Measurements from ENCODE around the gene LRBA.

LRBA gene

DNA sequence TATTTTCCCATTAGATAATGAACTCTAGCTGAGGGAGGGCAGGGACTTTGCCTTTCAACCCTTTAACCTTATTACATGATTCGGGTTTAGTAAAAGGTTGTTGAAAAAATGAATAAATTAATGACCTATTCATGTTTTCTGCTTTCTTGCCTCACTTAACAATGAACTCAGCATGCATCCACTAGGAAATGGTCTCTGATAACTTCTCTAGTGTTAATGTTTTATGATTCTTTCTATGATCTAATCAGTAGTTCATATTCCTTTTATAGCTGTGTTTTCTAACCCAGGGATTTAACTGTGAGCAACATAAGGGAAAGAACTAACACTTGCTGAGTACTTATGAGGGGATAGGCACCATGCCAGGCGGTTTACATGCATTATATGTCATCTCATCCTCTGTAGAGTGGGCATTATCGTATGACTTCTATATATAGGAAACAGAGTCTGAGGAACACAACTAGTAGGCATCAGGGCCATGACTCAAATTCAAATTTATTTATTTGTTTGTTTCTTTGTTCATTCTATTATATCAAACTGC lies 669.8 kb downstream of the LRBA start:
- DNase-seq: no peak

DNA sequence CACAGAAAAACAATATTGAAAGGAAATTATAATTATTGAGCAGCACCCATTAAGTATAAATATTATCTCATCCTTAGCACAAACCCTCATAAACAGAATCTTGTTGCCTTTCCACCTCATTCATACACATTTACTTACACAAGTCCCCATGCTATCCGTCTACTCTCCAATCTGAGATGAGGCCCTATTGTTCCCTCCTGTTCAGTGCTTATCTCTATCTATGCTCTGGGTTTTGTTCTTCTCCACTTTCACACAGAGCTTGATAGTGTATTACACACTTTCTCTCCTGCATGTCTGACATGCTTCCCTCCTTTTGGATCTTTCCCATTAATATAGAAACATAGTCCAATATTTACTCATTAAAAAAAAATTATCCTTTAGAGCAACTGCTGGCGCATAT lies 671.3 kb downstream of the LRBA start:
- no peak for DNase-seq

DNA sequence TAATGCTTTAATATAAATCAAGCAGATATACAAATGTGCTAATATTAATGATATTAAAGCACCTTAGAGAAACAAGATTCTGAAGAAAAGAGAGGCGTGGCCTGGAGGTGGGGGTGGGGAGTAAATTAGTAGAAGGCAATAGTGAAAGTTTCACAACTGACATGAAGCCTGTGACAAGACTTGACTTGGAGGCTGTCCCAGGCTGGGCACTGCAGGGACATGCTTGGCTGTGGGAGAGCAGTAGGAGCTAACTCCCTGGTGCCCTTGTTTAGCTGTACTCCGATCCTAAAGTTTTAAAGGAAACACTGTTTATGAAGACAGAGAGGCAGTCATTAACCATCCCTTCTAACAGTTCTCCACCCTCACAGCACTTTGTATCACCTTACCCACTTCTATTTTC lies 672.1 kb downstream of the LRBA start:
- DNase-seq: no peak

DNA sequence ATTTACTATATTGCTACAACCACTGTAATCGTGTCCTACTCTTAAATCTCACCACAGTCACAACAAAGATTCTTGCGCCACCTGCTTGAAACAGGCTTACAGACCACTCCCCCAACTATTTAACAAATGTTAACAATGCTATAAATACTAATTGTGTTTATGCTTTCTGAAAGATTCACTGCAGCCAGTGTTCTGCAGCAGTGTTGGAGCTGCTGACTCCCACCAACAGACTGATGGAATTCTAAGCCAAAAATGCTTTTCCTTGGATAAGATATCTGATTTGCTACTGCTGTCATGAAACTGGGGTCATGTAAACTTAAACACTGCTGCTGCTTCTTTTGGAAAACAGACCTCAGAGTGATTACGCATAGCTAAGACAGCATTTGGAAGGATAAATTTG lies 677.4 kb downstream of the LRBA start:
- DNase-seq: no peak

DNA sequence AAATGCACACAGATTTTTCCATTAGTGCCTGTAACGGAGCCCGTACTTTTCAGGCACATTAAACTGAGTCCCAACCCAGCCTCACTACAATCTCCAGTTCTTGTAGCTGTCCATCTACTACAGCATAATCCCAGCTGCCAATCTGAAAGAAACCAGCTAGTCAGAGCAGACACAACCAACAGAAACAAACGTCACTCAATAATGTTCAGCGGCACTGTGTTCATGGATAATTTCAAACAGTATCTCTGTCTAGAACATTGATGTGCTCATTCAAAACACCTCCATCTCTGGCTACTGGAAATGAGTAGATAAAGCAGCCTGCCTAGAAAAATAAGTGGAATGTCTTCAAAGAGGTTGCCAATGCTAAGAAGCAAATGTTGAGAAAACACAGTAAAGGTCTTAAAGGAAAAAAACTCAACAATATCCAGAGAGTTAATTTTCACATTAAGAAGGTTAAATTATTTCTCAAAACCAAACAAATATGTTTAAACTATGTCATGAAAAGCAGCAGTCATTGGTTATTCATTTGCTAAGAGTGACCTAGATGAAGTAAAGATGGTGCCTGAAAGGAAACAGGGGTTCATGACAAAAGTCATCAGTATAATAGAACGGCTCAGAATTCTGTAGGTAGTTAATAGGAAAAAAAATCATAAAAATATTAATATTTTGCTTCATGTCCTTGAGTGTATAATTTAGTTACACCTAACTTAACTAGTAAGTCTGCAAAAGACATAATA lies 678.2 kb downstream of the LRBA start:
- DNase-seq: no peak

DNA sequence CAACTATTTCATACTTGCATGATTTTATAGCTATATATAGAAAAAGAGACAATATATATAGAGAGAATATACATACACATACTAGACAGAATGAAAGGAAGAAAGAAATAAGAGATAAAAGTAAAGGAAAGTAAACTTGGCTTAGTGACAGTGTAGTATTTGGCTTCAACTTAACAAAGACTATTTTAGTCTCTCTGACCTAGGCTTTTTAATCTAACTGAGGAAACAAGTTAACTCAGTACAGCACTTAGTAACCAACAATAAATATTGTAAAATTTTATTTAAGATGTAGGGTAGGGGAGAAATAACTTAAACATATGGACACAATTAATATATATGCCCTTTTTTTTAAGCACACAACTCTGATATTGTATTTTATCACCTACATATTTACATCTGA lies 682.1 kb downstream of the LRBA start:
- DNase-seq: no peak

DNA sequence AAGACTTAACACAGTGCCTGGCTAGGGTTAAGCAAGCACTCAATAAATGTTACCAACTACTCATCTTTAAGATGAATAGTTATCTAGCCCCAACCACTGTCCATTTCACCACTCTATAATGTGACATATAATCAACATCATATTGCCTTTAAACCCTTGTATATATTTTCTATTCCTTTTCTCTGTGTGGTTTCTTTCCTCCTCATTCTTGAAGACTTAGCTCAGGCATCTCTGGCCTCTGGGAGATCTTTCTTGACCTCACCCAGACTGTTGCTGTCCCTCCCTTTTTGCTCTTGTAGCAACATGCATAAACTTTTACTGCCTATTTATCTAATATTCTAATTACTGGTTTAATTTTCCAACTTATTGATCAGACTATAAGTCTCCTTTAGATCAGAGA lies 683.0 kb downstream of the LRBA start:
- DNase-seq: no peak

DNA sequence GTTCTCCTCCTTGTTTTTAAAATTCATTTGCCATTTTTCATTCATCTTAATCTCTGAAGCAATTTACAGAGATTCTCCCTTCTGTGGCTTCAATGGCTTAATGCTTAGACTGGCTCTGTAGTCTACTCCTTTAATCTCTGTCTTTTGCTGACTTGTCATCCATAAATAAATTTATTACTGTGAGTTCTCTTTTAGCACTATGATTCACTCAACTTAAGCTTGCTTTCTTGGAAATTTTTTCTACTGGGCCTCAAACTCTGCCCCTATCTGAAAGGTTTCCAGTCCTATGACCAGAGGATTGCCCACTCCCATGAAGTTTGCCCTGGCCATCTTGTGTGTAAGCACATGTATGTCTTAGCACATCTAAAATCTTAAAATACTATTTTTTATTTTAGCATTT lies 685.7 kb downstream of the LRBA start:
- no peak for DNase-seq

DNA sequence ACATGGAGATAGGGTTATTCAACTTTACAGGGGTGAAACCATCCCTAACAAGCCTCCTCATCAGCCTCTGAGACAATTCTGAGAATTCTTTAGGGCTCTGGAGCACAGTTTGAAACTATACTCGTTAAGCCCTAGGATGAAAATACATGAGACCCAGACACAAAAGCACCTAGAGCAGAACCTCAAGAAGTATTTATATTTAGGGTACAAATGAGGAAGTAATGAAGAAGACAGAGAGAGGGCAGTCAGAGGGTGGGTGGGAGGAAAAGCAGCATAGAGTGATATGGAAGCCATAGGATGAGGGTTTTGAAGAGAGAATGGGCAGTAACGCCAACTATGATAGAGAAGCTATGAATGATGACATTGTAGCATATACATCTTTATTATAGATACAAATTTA lies 686.6 kb downstream of the LRBA start:
- DNase-seq: no peak

DNA sequence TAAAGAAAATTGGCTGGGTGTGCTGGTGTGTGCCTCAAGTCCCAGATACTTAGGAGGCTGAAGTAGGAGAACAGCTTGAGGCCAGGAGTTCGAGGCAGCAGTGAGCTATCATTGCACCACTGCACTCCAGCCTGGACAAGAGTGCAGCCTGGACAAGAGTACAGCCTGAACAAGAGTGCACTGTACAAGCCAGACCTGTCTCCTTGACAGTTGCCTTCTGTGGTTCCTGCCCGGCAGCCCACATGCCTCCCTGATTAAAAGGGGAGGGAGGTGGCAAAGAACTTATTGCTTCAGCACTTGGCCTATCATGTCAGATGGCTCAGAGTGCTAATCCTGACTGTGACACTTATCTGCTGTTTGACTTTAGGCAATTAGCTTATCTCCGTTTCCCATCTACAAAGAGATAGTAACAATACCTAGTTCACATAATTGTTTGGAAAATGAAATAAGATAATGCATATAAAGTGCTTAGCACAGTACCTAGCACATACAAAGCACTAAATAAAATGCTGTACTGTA lies 687.8 kb downstream of the LRBA start:
- DNase-seq: no peak

DNA sequence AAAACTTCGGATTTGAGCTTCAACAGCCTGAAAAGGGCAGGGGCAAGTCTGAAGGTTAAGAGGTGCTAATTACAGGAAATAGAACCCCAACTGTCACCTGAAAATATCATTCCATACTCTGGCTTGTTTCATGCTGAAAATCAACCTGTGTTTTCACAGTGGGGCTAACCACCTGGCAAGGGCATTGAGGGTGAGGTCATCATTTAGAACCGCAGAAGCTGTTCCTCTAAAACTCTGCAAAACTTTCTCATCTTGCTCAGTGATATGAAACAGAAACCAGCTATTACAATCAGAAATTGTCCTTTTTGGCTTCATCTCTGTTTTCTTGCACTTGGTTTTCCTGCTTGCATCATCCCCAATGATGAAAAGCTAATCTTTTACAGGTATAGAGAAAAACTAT lies 689.2 kb downstream of the LRBA start:
- no peak for DNase-seq

DNA sequence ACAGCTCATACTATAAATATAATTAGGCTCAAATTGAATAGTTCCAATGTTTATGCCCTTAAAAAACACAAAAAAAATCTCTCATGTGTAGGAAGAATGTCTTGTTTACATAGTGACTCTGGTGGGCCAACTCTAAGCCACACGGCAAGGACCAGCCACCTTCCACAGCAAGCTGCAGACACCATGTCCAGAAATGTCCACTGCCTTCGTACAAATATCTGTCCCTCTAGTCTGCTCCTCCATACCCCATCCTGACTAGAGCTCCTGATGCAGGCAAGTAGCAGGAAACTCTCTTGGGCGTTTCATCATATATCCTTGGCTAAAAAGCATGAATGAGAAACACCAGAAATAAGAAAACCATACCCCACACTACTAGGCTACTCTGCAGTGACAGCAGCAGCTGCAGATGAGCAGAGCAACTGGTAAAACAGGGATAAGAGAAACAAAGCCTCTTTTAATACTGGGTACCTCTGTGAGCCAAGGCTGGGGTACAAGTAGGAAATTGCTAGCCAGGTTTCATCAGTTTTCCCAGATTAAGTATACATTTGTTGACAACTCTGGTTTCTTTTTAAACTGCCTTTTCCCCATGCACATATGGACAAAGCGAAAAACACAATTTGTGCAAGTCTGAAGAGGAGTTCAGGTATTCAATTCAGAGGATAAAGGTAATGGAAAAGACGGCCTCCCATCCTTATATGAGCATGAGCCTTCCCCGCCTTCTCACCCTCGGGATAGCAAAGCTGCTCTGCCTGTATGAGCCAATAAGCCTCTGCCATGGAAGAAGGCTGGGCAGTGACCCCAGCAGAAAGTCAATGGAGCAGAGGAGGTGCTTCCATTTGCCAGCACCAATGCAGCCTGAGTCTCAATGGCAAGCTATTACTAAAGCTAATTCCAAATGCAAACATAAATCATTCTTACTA lies 691.4 kb downstream of the LRBA start:
- no peak for DNase-seq

DNA sequence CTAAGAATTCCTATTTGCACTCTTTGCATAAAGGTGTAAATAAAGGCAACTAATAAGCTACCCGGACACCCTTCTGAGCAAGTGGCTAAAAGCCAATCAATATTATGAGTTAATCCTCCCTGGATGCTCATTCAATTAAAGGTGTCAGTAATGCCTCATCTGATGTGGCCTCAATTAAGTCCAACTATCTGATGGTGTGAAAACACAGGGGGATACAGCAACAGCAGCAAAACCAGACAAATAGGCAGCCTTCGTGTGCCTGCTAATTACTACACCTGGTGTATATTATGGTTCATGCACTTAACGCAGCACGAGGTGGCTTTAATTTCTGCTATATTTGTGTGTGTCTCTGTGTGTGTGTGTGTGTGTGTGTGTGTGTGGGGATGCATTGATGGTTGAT lies 692.4 kb downstream of the LRBA start:
- no peak for DNase-seq

DNA sequence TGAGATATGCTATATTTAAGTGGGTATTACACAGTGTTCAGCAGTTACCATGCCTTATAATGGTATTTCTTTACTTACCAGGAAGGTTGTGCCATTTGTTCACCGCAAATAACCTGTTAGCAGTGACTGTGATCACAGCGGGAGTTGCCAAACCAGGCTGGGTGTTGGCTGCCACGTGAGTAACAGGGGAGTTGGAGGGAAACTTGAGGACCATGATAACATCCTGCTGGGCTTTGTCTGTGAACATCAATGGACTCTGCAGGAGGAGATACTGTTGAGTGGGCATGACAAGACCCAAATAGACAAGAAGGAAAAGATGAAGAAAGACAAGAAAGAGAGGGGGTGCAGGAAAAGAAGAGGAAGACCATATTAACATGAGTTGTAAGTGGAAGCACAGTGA lies 694.0 kb downstream of the LRBA start:
- DNase-seq: no peak

DNA sequence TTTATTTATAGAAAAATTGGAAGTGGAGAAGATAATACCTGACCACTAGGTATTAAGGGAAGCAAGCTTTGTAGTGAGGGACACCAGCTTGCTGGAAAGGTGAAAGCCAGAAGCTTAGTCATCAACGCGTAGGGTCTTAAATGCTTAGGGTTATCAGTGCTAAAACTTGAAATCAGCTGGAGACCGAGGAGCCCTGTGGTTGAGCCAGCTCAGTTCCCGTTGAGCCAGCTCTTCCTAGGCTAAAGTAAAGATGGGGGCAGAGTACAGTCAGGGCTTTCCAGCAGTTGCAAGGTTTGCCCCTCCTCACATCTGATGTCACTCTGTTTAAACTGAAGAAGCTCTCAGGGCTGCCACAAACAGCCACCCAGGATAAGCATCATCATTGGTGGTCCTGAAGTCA lies 696.1 kb downstream of the LRBA start:
- no peak for DNase-seq

DNA sequence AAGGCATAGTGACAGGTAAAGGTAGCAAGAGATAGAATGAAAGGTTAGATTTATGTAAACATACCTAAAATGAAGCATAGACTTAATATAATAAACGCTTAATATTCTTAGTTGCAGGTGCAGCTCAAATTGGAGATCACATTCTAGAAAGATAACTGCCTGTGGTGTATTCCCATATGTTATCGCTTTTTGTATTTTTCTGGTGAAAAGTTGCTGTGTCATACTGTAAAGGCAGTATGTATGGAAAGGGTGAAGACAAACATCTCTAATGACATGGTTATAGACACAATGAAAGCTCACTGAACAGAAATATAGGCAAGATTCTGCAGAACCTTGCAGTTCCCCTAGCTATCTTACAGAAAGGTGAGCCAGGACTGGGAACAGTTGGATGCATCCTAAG lies 696.6 kb downstream of the LRBA start:
- DNase-seq: no peak

DNA sequence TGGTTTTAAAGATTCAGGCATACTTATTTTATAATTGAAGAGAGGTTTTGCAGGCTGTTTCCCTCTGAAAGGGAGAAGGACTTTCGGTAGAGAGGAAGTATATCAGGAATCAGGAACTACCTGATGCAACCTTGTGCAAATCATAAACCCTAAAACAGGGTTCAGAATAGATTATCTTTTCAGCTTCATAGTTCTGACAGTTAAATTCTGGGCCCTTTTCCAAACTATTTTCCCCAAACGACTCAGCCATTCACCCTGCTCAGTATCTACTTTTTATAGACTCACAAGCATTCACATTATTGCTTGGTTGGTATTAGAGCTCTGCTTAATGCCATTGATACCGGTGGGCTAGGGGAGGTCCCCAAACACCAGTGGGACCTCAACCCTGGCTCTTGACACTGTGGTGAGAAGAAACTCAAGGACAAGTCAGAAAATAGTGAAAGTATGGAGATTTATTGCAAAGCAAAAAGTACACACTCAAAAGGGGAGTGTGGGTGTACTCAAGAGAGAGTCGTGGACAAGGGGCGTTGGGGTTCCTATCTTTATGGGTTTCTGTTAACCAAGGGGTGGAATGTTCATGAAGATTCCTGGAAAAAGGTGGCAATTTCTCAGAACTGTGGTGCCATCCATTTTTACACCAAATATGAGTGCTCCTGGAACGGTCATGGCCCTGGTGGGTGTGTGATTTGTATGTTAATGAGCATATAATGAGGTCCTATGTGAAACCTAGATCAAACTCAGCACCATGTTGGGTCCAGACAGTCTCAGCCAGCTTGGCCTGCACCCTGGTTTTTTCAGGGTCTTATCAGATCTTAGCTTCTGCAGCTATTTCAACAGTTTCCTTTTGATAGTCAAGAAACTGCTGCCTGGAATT lies 698.5 kb downstream of the LRBA start:
- DNase-seq: no peak

DNA sequence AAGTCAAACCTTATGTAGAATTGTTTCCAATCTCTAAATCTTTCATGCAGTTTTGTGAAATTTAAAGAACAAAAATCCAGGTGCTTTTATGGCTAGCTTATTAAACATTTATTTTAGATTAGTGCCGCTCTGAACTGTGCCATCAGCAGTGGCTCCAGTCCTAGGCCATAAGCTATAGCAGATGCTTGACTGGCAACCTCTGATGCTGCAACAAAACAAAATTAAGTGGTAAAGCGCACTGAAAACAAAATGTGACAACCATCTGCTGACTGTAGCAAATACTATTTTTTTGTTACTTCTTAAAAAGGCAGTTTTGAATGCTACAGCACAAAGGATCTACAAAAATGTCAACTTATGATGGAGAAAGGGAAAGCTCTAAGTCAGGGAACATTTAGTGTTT lies 699.4 kb downstream of the LRBA start:
- DNase-seq: no peak

DNA sequence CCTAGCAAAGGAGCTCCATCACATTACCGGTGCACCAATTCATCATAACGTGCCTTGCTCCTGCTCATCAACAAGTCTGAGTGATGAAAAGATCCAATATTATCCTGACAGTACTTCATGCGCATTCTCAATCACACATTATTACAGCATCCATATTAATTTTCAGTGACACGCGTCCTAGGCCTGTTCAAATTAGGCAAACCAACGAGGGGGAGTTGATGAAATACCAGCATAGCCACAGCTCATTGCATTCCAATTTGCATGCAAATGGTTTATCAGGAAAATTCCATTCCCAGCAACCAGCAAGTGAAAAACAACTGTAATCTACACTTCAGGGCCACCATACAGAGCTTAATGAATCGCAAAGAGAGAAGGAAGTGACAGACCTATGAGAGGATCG lies 699.9 kb downstream of the LRBA start:
- DNase-seq: no peak

DNA sequence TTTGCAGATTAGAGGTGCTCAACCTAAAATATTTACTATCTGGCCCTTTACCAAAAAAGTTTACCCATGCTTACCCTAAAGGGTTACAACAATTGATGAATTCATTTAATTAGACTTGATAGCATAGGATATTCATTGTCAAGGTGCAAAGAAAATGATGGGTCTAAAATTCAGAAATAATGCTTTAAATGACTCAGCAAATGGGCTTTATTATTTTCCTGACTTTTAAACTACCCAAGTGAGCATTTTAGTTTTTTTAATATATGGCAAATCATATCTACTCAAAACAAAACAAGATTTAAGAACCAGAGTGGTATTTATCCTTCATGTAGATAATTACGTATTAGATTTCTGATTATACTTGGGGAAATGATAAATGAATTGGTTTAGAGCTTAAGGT lies 701.1 kb downstream of the LRBA start:
- DNase-seq: no peak

DNA sequence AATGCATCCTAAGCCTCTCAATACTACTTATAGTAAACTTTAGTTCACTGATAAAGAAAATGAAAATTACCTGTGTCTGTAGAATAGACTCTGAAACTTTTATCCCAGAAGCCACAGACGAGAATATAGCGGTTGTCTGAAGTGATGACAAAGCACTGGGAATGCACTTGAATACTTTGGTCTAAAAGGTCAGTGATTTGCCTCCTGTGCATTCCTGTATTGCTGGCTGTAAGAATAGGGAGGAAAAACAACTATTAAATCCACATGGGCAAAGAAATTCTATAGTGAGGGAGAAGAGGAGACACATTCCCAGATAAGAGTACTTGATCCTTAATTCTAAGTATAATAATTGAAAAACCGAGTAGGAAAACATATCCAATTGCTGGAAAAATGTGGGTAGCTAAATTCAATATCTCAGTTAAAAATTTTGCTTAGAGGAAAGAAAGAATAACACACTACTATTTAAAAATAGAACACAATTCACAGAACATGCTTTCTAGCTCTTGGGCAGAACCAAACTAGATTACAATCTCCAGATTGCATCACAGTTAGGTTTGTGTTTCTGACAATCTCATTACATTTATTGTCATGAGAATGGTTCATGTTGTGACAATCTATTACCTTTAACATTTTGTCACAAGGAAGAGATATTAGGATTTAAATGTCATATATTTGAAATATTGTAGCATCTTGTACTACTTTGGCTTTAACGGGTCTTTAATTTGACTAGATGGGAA lies 704.8 kb downstream of the LRBA start:
- DNase-seq: peak; percentile 31

DNA sequence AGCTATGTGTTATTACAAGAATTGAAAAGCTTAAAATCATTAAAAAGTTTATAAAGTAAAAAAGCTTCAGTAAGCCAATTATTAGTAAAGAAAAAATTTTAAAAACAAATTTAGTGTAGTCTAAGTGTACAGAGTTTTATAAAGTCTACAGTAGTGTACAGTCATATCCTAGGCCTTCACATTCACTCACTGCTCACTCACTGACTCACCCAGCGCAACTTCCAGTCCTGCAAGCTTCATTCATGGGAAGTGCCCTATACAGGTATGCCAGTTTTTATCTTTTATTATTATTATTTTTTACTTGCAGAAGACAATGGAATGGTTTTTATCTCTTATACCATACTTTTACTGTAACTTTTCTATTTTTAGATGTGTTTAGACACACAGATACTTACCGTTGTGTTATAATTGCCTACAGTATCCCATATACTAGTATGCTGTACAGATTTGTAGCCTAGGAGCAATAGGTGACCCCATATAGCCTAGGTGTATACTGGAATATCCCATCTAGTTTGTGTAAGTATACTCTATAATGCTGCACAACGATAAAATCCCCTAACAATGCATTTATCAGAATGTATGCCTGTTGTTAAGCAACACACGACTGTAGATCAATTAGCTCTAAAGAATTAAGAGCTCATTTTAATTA lies 706.1 kb downstream of the LRBA start:
- DNase-seq: no peak

All from amniotic stem cell (primary cell).